Astrocyte (in vitro differentiated cells and primary cell): ENCODE measurements around the gene FLRT2.

Source experiments
- EZH2 ChIP-seq: IDR thresholded peaks from 2 replicates; pipeline ENCODE4 v1.6.1; 2012; ENCODE audit warnings: mild to moderate bottlenecking, low read length, inconsistent platforms; ENCODE audit not compliant: insufficient read depth
- TF ChIP-seq, protein P1 (sequence below): IDR thresholded peaks from 2 replicates; pipeline ENCODE4 v1.5.1; 2011; ENCODE audit warnings: low read depth, mild to moderate bottlenecking, inconsistent platforms, low read length, moderate library complexity; ENCODE audit not compliant: insufficient read depth

DNA sequence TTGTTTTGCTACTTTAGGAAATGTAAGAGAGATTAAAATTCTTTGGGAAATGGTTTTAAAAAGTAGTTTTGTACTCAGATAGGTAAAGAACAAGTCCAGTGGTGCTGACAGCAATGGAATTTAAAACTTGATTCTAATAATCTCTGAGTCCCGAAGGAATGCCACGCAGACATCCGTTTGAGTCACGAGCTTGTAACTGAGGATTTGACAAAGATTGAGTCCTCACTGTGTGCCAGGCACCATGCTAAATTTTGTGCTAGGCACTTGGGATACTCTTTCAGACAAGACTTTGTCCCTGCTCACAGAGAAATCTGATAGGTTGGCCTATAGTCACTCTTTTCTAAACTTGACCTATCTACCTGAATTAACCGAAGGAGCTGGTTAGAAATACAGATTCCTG, 12.7 kb downstream of the FLRT2 start:
- no peak for TF ChIP-seq EZH2
- TF ChIP-seq, protein P1, sequence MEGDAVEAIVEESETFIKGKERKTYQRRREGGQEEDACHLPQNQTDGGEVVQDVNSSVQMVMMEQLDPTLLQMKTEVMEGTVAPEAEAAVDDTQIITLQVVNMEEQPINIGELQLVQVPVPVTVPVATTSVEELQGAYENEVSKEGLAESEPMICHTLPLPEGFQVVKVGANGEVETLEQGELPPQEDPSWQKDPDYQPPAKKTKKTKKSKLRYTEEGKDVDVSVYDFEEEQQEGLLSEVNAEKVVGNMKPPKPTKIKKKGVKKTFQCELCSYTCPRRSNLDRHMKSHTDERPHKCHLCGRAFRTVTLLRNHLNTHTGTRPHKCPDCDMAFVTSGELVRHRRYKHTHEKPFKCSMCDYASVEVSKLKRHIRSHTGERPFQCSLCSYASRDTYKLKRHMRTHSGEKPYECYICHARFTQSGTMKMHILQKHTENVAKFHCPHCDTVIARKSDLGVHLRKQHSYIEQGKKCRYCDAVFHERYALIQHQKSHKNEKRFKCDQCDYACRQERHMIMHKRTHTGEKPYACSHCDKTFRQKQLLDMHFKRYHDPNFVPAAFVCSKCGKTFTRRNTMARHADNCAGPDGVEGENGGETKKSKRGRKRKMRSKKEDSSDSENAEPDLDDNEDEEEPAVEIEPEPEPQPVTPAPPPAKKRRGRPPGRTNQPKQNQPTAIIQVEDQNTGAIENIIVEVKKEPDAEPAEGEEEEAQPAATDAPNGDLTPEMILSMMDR: no peak
